ENCODE results near the gene ATXN3L. TPM values are rescaled to one million over a fixed set of nuclear protein-coding genes. Genes with fewer than 3 reads are reported as not detected.

Gene ATXN3L
- total and polyA plus RNA-seq, 9 donors, result 0.09 TPM; not detected in 8

DNA sequence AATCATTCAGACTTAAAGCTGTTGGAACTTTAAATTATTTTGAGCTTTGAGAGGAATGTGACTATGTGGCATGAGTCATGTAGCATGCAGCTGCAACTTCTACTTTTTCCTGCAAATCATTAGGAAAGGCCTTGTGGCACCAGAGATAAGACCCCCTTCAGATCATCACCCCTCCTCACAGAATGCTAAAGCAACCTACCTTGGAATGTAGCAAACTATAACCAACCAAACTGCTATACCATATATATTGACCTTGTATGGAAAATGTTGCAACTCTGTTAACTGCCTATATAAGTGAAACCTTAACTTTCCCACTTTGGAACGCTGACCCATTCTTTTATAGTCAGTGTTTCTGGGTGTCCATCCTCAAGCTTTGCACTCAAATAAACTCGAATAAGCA is 32.0 kb downstream of the ATXN3L start:
- no peaks in the 10 kb centered on the region for H3K36me3 ChIP-seq (ENCODE audit: control insufficient read depth, insufficient read depth, low read length)
- H3K27ac ChIP-seq (ENCODE audit: low read length), result no peak overlapping the region
- no peak overlapping the region for H3K4me3 ChIP-seq (ENCODE audit: low read length)
- DNase-seq, result no peak
- peaks cover 15% of the 10 kb centered on the region for H3K27me3 ChIP-seq (ENCODE audit: control insufficient read depth, insufficient read depth, low read length)
- no peaks in the 10 kb centered on the region for H3K4me1 ChIP-seq (ENCODE audit: control insufficient read depth, insufficient read depth, low read length)
- no CpG with 5 or more reads among the region's 2 CpGs for WGBS (ENCODE audit: insufficient coverage)
- H3K9me3 ChIP-seq (replicated peaks; ENCODE audit: control insufficient read depth, low read depth, low read length), result peaks cover 13% of the 10 kb centered on the region

DNA sequence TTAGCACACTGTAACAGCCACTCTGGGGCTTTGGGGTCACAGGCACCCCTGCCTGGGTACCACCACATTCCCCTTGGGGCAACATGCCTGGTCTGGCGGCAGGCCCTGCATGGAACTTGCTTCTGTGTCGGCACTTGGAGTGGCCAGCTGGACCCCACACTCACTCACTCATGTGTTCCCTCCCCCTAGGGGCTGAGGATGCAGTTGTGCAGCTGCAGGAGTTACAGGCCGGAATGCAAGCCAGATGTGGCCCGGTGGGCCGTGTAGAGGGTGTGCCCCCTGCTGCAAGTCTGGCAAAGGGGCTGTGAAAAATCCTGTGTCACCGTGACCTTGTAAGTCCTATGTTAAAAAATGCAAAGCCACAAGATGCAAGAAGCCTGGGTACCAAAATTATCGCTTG is 34.2 kb downstream of the ATXN3L start:
- no peak overlapping the region for H3K4me3 ChIP-seq (ENCODE audit: low read length)
- no peak overlapping the region for H3K27ac ChIP-seq (ENCODE audit: low read length)
- H3K36me3 ChIP-seq (ENCODE audit: control insufficient read depth, insufficient read depth, low read length), result no peaks in the 10 kb centered on the region
- peaks cover 19% of the 10 kb centered on the region for H3K27me3 ChIP-seq (ENCODE audit: control insufficient read depth, insufficient read depth, low read length)
- H3K4me1 ChIP-seq (ENCODE audit: control insufficient read depth, insufficient read depth, low read length), result no peaks in the 10 kb centered on the region
- WGBS (ENCODE audit: insufficient coverage), result 70% methylated on average over 3 of the region's 7 CpGs
- peak; percentile 25 for DNase-seq
- peaks cover 13% of the 10 kb centered on the region for H3K9me3 ChIP-seq (replicated peaks; ENCODE audit: control insufficient read depth, low read depth, low read length)

- WGBS (ENCODE audit: insufficient coverage), result 94% methylated on average over 3 of the region's 5 CpGs
- no peaks in the 10 kb centered on the region for H3K4me1 ChIP-seq (ENCODE audit: control insufficient read depth, insufficient read depth, low read length)
Measured at GRCh38 chrX:13285229-13285628, 34.6 kb downstream of the ATXN3L start.

DNA sequence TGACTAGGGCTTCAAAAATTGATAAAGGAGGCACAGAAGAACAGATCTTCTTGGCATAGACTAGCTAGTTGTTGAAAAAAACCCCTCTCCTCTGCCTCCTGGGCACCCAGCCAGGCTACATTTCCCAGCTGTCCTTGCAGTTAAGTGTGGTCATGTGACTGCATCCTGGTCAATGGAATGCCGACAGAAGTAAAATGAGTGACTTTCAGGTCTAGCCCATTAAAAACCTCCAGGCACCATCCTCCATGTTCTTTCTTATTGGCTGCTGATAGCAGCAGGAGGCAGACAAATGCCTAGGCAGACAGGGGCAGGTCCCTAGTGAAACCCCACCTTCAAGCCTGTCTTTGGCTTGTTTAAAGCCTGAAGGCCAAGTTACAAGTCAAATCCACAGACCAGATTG is 35.3 kb downstream of the ATXN3L start:
- H3K27ac ChIP-seq (ENCODE audit: low read length), result no peak overlapping the region
- H3K4me3 ChIP-seq (ENCODE audit: low read length), result no peak overlapping the region
- no peaks in the 10 kb centered on the region for H3K4me1 ChIP-seq (ENCODE audit: control insufficient read depth, insufficient read depth, low read length)
- no CpG with 5 or more reads among the region's 1 CpG for WGBS (ENCODE audit: insufficient coverage)
- H3K9me3 ChIP-seq (replicated peaks; ENCODE audit: control insufficient read depth, low read depth, low read length), result peaks cover 13% of the 10 kb centered on the region
- peaks cover 19% of the 10 kb centered on the region for H3K27me3 ChIP-seq (ENCODE audit: control insufficient read depth, insufficient read depth, low read length)
- DNase-seq, result no peak
- H3K36me3 ChIP-seq (ENCODE audit: control insufficient read depth, insufficient read depth, low read length), result no peaks in the 10 kb centered on the region

More at GRCh38 chrX:13285229-13285628, 34.6 kb downstream of the ATXN3L start:
- Histone ChIP-seq H3K27ac (ENCODE audit: low read length) (no peak overlapping the region), H3K9me3 (replicated peaks; ENCODE audit: control insufficient read depth, low read depth, low read length) (peaks cover 13% of the 10 kb centered on the region), H3K27me3 (ENCODE audit: control insufficient read depth, insufficient read depth, low read length) (peaks cover 19% of the 10 kb centered on the region), H3K4me3 (ENCODE audit: low read length) (no peak overlapping the region), H3K36me3 (ENCODE audit: control insufficient read depth, insufficient read depth, low read length) (no peaks in the 10 kb centered on the region)
- DNase-seq, result no peak

DNA sequence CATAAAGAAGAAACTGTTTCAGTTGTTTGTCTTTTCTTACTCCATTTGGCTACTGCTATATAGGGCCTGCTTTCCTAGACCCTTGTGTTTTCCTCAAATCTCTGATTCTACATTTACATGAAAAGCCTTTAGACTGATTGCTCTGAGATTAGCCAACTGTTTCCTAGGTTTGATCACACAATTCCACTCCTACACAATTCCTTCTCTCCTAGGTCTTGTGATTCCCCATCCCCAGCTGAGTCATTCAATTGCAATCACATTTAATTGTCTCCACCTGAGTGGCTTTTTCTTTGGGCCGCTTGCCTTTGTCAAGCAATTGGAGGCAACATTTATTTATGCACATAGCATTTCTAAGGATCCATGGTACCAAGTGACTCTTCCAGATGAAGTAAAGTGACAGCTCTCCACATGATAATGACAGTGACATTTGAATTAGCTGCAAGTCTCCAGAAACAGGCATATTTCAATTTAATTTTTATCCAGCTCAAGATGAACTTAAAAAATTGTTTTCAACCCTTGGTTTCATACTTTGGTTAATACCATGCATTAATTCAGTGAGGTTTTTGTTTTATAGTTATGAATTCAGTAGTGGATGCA is 35.8 kb downstream of the ATXN3L start:
- no peak overlapping the region for H3K27ac ChIP-seq (ENCODE audit: low read length)
- no peaks in the 10 kb centered on the region for H3K4me1 ChIP-seq (ENCODE audit: control insufficient read depth, insufficient read depth, low read length)
- DNase-seq, result no peak
- H3K9me3 ChIP-seq (replicated peaks; ENCODE audit: control insufficient read depth, low read depth, low read length), result peaks cover 13% of the 10 kb centered on the region
- H3K36me3 ChIP-seq (ENCODE audit: control insufficient read depth, insufficient read depth, low read length), result no peaks in the 10 kb centered on the region
- 75% methylated on average over 1 of the region's 1 CpG for WGBS (ENCODE audit: insufficient coverage)
- H3K4me3 ChIP-seq (ENCODE audit: low read length), result no peak overlapping the region
- H3K27me3 ChIP-seq (ENCODE audit: control insufficient read depth, insufficient read depth, low read length), result peaks cover 23% of the 10 kb centered on the region

DNA sequence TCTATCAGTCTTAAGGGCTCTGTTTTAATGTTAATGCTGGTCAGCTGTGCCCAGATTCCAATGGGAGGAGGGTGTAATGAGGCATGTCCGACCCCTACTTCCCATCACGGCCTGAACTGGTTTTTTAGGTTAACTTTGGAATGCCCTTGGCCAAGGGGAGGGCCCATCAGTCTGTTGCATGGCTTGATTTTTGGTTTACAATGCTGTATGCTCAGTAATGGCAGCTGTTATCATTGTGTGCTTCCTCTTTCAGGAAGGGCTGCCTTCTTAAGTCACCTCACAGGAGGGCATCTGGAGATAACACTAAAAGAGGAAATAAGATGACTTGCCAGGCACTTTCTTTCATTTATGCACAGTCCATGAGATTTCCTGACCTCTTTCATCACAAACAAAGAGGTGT is 36.3 kb downstream of the ATXN3L start:
- 100% methylated on average over 1 of the region's 2 CpGs for WGBS (ENCODE audit: insufficient coverage)
- H3K9me3 ChIP-seq (replicated peaks; ENCODE audit: control insufficient read depth, low read depth, low read length), result peaks cover 13% of the 10 kb centered on the region
- H3K27ac ChIP-seq (ENCODE audit: low read length), result no peak overlapping the region
- no peak overlapping the region for H3K4me3 ChIP-seq (ENCODE audit: low read length)
- no peak for DNase-seq
- no peaks in the 10 kb centered on the region for H3K36me3 ChIP-seq (ENCODE audit: control insufficient read depth, insufficient read depth, low read length)
- H3K27me3 ChIP-seq (ENCODE audit: control insufficient read depth, insufficient read depth, low read length), result peaks cover 23% of the 10 kb centered on the region
- no peaks in the 10 kb centered on the region for H3K4me1 ChIP-seq (ENCODE audit: control insufficient read depth, insufficient read depth, low read length)

DNA sequence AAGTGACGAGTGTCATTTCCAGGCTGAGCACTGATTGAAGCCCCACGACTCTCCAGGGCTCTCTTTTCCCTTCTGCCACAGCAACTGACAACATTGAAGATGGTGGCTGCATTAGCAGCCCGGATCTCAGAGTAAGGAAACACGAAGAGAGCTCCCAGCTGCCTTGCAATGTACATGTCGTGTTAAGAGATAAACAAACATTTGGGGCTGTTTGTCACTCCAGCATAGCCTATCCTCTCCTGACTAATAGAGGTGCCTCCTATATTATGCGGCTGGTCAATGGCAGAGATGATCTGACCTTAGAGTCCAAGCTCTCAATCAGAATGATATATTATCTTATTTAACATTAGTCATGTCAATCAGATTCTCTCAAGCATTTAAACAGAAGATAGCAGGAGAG is 38.6 kb downstream of the ATXN3L start:
- H3K9me3 ChIP-seq (replicated peaks; ENCODE audit: control insufficient read depth, low read depth, low read length), result peaks cover 13% of the 10 kb centered on the region
- DNase-seq, result no peak
- WGBS (ENCODE audit: insufficient coverage), result 80% methylated on average over 5 of the region's 6 CpGs

DNA sequence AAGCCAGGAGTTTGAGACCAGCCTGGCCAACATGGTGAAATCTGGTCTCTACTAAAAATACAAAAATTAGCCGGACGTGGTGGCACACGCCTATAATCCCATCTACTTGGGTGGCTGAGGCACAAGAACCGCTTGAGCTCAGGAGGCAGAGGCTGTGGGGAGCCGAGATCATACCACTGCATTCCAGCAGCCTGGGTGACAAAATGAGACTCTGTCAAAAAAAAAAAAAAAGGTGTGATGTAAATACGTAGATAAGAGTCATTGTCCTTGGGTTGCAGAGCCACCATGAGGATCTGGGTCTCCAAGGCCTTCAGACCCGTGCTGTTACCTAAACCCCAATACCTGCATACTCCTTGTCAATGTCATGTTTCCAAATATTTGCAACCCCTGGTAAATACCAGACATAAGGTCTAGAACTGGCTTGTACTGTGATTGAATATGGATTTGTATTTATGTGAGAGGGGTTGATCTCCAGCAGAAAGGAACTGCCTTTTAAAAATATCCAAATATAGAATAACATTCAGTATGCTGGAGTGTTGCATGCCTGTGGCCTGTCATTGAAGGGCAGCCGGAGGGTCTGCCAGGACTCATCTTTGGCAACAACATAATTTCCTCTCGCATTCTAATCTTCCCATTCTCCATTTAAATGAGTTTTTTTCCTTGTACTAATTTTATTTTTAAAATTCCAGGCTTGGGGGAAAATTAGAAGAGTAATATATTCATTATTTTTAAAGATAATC is 40.4 kb downstream of the ATXN3L start:
- Histone ChIP-seq H3K9me3 (replicated peaks; ENCODE audit: control insufficient read depth, low read depth, low read length) (peaks cover under 1% of the 10 kb centered on the region), H3K36me3 (ENCODE audit: control insufficient read depth, insufficient read depth, low read length) (no peaks in the 10 kb centered on the region), H3K27ac (ENCODE audit: low read length) (no peak overlapping the region), H3K4me1 (ENCODE audit: control insufficient read depth, insufficient read depth, low read length) (no peaks in the 10 kb centered on the region), H3K27me3 (ENCODE audit: control insufficient read depth, insufficient read depth, low read length) (peaks cover 16% of the 10 kb centered on the region), H3K4me3 (ENCODE audit: low read length) (no peak overlapping the region)
- DNase-seq, result no peak
- 86% methylated on average over 5 of the region's 9 CpGs for WGBS (ENCODE audit: insufficient coverage)

More for the DNA sequence above, 38.6 kb downstream of the ATXN3L start:
- H3K27ac ChIP-seq (ENCODE audit: low read length), result no peak overlapping the region
- H3K4me1 ChIP-seq (ENCODE audit: control insufficient read depth, insufficient read depth, low read length), result no peaks in the 10 kb centered on the region
- no peak overlapping the region for H3K4me3 ChIP-seq (ENCODE audit: low read length)
- no peaks in the 10 kb centered on the region for H3K36me3 ChIP-seq (ENCODE audit: control insufficient read depth, insufficient read depth, low read length)
- peaks cover 28% of the 10 kb centered on the region for H3K27me3 ChIP-seq (ENCODE audit: control insufficient read depth, insufficient read depth, low read length)

DNA sequence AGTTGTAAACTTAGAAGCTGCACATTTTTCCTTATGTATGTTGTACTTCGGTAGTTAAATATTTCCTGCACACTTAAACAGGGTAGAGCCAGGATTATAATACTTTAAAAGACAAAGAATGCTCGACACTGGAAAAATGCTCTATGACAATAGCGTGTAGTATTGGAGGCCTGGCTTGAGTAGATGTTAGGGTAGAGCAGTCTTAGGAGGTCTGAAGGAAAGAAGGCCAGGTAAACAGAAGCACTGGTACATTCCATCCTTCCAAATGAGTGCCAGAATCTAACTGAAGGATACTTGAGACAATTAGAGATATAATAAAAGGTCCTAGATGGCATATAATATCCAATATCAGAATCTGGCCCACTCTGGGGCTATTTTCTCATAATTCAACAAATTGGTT is 42.3 kb downstream of the ATXN3L start:
- H3K27ac ChIP-seq (ENCODE audit: low read length), result no peak overlapping the region
- no CpG with 5 or more reads among the region's 3 CpGs for WGBS (ENCODE audit: insufficient coverage)
- H3K4me3 ChIP-seq (ENCODE audit: low read length), result no peak overlapping the region
- no peaks in the 10 kb centered on the region for H3K36me3 ChIP-seq (ENCODE audit: control insufficient read depth, insufficient read depth, low read length)
- H3K27me3 ChIP-seq (ENCODE audit: control insufficient read depth, insufficient read depth, low read length), result peaks cover 13% of the 10 kb centered on the region
- no peaks in the 10 kb centered on the region for H3K9me3 ChIP-seq (replicated peaks; ENCODE audit: control insufficient read depth, low read depth, low read length)
- H3K4me1 ChIP-seq (ENCODE audit: control insufficient read depth, insufficient read depth, low read length), result no peaks in the 10 kb centered on the region
- no peak for DNase-seq

DNA sequence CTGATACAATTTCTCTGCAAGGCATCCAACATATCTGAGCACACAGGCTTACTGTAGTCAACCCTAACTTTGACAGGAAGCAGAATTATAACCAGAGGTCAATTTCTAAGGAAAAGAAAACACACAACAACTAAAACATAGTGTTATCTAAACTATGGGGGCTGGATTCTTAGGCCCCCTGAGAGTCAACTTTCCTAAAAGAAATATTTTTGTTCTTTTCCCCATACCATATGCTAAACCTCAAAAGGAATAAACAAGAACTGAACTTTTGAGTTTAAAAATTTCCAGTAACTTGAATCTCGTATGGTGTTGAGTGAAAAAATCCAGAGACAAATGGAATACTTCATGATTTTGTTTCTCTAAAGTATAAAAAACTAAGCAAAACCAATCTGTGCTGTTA is 42.9 kb downstream of the ATXN3L start:
- Histone ChIP-seq H3K36me3 (ENCODE audit: control insufficient read depth, insufficient read depth, low read length) (no peaks in the 10 kb centered on the region), H3K27me3 (ENCODE audit: control insufficient read depth, insufficient read depth, low read length) (peaks cover 17% of the 10 kb centered on the region), H3K4me3 (ENCODE audit: low read length) (no peak overlapping the region), H3K9me3 (replicated peaks; ENCODE audit: control insufficient read depth, low read depth, low read length) (no peaks in the 10 kb centered on the region), H3K4me1 (ENCODE audit: control insufficient read depth, insufficient read depth, low read length) (no peaks in the 10 kb centered on the region), H3K27ac (ENCODE audit: low read length) (no peak overlapping the region)
- no peak for DNase-seq
- no CpG with 5 or more reads among the region's 1 CpG for WGBS (ENCODE audit: insufficient coverage)
